SK-N-SH treated with all-trans-retinoic acid at 6 μM for 48 hours (cell line): ENCODE results near the gene FTO.

ENCODE experiments used
- BACH2 ChIP-seq: fragments of 250-450 bp; sonication (Bioruptor Pico); IDR thresholded peaks from 2 replicates; pipeline ENCODE4 v1.9.0; 2021; ENCODE audit warnings: mild to moderate bottlenecking, borderline replicate concordance
- CREB5 ChIP-seq: fragments of 250-450 bp; sonication (Bioruptor Pico); IDR thresholded peaks from 2 replicates; pipeline ENCODE4 v1.5.1; 2020; ENCODE audit warnings: low read depth, mild to moderate bottlenecking, moderate library complexity
- ESRRG ChIP-seq: fragments of 250-450 bp; sonication (Bioruptor Pico); IDR thresholded peaks from 2 replicates; pipeline ENCODE4 v1.6.1; 2021; ENCODE audit warnings: mild to moderate bottlenecking
- GLIS3 ChIP-seq: fragments of 250-450 bp; sonication (Bioruptor Pico); IDR thresholded peaks from 2 replicates; pipeline ENCODE4 v1.5.0; 2020; ENCODE audit warnings: mild to moderate bottlenecking, moderate library complexity
- ISL1 ChIP-seq: fragments of 250-450 bp; sonication (Bioruptor Pico); IDR thresholded peaks from 2 replicates; pipeline ENCODE4 v2.1.2; 2022; ENCODE audit warnings: mild to moderate bottlenecking, moderate library complexity
- OSR1 ChIP-seq: fragments of 250-450 bp; sonication (Bioruptor Pico); IDR thresholded peaks from 2 replicates; pipeline ENCODE4 v1.8.0; 2022; ENCODE audit warnings: moderate library complexity, mild to moderate bottlenecking, inconsistent platforms
- PATZ1 ChIP-seq: fragments of 250-450 bp; sonication (Bioruptor Pico); IDR thresholded peaks from 2 replicates; pipeline ENCODE4 v1.8.0; 2020; ENCODE audit warnings: mild to moderate bottlenecking, moderate library complexity, borderline replicate concordance
- RARB ChIP-seq: fragments of 250-450 bp; sonication (Bioruptor Pico); IDR thresholded peaks from 2 replicates; pipeline ENCODE4 v1.8.0; 2021; ENCODE audit warnings: mild to moderate bottlenecking, moderate library complexity
- TCF4 ChIP-seq: fragments of 250-450 bp; sonication (Bioruptor Pico); IDR thresholded peaks from 2 replicates; pipeline ENCODE4 v1.8.0; 2021; ENCODE audit warnings: mild to moderate bottlenecking, moderate library complexity, borderline replicate concordance
- ZFP3 ChIP-seq: fragments of 250-450 bp; sonication (Bioruptor Pico); IDR thresholded peaks from 2 replicates; pipeline ENCODE4 v1.5.0; 2020; ENCODE audit warnings: mild to moderate bottlenecking, moderate library complexity
- ZFP30 ChIP-seq: fragments of 450-650 bp; formaldehyde crosslinking; IDR thresholded peaks from 2 replicates; pipeline ENCODE4 v1.5.0; 2022; ENCODE audit warnings: mild to moderate bottlenecking, moderate library complexity
- ZNF70 ChIP-seq: fragments of 450-650 bp; formaldehyde crosslinking; IDR thresholded peaks from 2 replicates; pipeline ENCODE4 v1.5.0; 2020; ENCODE audit warnings: mild to moderate bottlenecking, moderate library complexity
- ZNF8 ChIP-seq: fragments of 450-650 bp; formaldehyde crosslinking; IDR thresholded peaks from 2 replicates; pipeline ENCODE4 v1.5.0; 2020; ENCODE audit warnings: mild to moderate bottlenecking, moderate library complexity

- TF ChIP-seq GLIS3 (CRISPR knock-in tag) (no peak), OSR1 (CRISPR knock-in tag) (no peak), ZFP3 (CRISPR knock-in tag) (no peak), ZFP30 (no peak), ZNF70 (no peak), RARB (no peak), BACH2 (CRISPR knock-in tag) (no peak), CREB5 (no peak), PATZ1 (CRISPR knock-in tag) (no peak), TCF4 (CRISPR knock-in tag) (no peak), ESRRG (CRISPR knock-in tag) (no peak), ISL1 (no peak), ZNF8 (no peak)
Measured at GRCh38 chr16:53803451-53803850, 99.5 kb downstream of the FTO start.
